Fibroblast of skin of left biceps (primary cell): ENCODE measurements around the gene F13A1.
A peak's percentile ranks its signal among the peaks of the same experiment; 100 is the strongest.

ENCODE experiments used
- DNase-seq, 2 experiments: peaks; one replicate each; pipeline ENCODE4 v3.0.0-alpha.2; 2013; ENCODE audit warnings: low read depth in 2 of 2

The F13A1 gene

DNA sequence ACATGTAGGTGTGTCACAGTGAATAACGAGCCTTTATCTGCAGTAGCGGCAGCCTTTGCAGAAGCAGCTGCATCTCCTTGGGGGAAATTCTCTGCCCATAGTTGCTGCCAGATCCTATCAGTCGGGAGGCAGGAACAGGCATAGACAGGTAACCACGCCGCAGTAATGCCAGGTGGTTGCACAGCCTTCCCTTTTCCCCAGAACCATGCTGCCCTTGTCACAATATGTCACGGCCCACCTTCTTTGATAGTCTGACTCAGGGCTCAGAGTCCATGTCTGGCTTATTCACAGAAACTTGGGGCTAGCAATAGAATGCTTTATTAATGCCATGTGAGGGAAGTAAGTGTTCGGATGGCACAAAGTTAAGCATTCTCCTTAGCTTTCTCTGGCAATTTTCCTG lies 76.6 kb downstream of the F13A1 start:
- no peak for DNase-seq

DNA sequence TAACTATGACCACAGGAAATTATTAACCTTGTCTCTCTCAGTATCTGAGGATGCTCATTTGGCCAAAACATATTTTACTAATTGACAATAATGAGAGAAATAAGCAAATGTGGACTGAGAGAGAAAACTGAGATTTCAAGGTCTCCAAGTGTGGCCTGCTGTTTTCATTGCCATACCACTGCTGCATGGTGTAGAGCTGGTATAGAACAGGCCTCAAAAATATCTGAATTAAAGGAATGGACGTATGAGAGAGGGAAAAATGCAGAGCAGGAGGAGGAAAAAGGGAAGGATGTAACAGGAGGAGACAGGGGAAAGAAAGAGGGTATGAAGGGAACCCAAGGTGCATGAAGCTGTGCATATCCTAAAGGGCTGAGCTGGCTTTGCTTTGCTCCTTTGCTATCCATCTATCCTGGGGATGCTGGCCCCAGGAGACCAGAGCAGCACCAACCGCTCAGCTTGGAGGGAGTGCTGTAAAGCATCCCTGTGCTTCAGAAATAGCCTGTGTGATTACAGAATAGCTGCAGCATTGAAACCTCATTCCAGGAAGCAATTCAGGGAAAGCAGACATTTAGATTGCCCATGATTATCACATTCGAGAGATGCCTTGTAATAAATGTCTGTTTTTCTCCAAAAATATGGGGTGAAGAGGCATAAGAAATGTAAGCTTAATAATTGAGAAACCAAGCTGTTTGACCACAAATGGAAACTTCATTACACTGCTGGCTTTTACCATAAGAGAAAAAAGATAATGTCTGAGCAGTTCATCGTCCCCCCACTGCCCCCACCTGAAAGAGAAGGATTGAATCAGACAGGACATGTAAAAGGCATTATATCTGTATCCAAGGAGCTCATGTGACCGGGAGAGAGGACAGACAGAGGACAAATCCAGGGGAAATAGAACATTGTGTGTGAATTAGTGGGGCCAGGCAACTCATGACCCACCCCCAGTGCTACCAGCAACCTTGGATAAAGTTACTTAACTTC lies 80.6 kb downstream of the F13A1 start:
- no peak for DNase-seq

DNA sequence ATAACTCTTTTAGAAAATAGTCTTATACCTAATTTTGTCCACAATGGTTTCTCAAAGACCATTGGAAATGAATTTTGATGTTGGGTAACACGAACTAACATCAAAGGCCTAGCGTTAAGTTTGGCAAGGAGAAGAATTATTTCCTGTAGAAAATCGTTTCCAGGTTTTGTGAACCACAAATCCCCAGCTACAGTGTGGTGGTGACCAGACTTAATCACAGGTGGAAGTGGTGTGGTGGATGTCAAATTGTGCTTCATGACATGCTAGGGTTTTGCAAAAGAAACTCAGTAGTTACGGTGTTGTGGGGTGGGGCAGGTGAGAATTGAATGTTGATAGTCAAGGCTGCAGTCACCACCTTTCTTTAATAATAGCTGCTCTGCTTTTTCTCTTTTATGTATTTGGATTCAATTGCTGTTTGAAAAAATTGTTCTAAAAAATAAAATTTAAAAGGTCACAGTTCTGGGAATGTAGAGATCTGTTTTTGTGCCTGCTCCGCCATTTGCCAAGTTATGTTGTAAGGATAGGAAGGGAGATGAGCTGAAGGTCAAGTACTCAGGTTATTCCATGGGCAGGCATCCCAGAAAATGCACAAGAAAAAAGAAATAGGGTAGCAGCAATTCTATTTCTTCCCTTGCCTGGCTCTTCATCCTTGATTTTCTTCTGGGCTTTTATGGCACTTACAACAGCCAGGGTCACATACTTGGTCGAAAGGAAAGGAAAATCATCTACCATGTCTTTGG lies 83.6 kb downstream of the F13A1 start:
- no peak for DNase-seq

DNA sequence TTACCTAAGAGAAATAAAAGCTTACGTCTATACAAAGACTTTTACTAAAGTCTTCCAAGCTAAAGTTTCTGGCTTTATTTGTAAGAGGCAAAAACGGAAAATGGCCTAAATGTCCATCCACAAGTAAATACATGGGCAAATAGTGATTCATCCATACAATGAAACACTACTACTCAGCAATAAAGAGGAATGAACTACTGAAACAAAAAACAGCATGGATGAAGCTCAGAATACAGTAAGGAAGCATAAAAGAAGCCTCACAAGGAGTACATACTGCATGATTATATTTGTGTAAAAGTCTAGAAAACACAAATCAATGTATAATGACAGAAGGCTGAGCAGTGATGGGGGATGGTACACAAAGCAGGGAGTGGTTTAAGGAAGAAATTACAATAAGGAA lies 84.7 kb downstream of the F13A1 start:
- no peak for DNase-seq

DNA sequence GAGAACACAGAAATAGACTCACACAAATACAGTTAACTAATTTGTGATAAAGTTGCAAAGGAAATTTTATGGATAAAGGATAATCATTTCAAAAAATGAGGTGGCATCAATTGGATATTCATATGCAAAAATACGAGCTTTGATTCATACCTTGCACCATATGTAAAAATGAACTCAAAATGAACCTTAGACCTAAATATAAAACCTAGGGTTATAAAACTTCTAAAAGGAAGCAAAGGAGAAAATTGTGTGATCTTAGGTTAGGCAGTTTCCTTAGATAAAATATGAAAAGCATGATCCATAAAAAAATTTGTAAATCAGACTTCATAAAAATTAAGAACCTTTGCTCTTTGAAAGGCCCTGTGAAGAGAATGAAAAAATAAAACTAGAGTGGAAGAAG lies 85.5 kb downstream of the F13A1 start:
- no peak for DNase-seq

DNA sequence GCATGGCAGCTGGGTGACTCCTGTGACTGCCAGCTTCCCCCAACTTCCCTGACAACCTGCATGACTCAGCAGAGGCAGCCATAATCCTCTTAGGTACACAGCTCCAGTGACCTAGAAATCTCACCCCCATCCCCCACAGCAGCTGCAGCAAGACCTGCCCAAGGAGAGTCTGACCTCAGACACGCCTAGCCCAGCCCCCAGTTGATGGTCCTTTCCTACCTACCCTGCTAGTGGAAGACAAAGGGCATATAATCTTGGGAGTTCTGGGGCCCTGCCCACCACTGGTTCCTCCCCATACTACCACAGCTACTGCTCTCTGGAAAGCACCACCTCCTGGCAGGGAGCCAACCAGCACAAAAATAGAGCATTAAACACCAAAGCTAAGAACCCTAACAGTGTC lies 90.2 kb downstream of the F13A1 start:
- DNase-seq = no peak

DNA sequence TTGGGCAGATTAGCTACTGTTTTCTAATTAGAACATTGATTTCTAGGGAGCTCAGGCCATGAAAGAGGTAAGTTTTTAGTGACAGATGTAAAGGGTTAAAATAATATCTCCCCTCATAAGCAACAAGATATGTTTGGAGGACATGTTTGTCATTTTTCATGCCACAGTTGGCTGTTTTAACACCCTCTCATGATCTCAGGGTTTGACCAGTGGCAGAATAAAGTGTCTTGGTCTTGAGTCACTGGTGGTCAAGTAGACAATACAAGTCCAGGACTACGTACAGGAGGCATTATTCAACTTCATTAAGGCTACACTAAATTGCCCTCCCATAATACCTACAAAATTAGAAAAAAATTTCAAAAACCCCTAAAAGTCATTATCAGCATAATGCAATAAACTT lies 92.6 kb downstream of the F13A1 start:
- no peak for DNase-seq

DNA sequence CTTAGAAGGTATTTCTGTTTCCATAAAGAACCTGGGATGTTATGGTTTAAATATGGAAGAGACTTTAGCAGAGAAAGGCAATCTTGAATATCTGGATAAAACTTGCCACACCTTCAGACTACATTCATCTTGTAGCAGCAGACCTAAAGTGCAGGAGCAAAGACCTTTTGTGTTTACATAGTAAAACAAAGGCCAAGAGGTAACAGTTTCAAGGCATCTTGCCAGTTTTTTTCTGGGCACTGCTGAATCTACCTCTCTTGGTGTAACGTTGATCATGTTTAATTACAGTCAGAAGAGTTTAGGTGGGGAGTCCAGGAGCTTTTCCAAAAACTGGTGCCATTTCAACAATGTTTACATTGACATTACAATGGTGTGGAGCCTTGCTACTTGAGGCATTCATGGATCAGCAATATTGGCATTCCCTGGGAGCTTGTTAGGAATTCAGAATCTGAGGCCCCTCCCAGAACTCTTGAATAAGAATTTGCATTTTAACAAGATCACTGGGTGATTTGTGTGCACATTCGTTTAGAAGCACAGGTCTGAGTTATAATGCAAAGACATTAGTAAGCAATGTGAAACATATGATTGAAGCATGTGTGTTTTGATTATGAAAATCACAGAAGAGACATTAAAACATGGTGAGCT lies 94.5 kb downstream of the F13A1 start:
- no peak for DNase-seq

DNA sequence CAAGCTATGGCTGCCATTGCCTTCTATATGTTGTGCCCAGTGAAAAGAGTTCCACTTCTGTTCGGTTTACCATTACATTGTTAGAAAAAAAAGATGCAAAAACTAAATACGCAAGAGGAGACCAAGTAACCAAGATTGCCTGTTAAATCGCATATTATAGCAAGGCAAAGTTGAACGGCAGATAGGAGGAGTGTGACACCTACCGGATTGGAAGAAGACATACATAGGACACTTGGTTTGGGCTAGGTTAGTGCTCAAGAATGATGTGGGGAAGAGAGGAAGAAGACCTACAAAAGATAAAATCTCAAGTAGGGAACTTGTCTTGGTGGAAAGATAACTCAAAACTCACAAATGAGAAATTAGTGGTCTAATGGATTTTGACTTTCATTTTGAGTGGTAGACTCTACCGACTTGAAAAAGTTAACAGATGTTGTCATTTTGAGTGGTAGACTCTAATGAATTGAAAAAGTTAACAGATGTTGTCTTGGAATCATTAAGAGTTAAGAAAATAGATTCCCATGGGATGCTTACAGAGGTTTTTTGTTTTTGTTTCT lies 95.5 kb downstream of the F13A1 start:
- DNase-seq = no peak

DNA sequence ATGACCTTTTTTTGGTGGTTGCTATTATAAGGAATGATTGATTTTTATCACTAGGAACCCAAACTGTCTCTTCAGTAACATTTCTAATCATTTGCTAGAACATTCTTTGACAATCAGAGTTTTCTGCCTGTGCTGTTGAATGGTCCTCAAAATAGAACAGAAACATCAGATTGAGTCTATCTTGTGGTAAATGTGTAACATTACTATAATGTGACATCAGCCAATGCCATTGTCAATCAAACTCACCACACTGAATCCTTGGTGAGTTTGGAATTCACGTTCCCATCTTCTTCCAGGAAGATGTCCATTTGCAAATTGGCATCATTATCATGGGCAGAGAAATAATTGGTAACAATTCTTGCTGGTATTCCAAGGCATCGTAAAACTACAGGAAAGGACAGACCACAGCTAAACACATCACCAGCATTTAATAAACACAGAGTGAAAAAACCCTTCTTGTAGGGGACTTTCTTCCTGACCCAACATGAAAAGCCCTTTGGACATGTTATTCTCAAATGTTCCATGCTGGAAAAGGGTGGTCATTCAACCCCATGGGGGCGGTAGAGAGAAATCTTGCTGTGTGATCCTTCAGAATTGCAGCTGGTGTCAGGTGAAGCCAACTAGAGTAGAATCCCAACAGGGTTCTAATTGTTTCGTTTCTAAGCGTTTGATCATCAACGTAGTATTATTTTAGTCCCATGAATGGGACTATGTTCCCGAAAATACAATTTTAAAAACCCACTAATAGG lies 98.5 kb downstream of the F13A1 start:
- no peak for DNase-seq

DNA sequence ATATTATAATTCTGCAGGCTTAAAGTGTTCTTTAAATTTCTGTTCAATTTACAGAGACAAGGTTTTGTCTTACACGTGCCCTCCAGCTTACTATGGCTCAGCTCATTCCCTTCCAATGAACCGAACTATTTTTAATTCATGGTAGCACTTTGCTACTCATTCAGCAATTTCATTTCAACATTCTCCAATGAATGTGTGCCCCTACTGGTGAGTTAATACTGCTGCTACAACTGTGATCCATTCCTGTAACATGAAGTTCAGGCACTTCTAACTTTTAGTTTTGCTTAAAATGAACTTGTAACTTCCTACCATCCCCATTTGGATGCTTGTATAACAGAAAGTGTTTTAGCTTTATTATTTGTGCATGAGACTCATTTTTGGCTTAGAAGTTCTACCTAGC lies 99.7 kb downstream of the F13A1 start:
- no peak for DNase-seq

DNA sequence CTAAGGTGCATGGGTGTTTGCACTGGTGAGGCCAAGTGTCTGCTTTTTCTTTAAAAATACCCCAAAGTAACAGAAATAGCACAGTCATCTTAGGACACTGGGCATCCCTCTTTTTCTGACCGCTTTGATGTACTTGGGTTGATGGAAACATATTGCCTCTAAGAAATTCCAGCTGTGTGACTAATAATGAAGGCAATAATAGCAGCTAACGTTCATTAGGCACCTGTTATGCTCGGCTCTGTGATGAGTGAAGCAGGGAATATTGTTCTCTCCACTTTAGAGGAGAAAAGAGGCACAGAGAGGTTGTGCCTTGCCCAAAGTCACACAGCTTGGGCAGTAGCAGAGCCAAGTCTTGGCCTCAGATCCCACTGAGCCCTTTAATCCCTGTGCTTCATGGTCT lies 100.7 kb downstream of the F13A1 start:
- no peak for DNase-seq

DNA sequence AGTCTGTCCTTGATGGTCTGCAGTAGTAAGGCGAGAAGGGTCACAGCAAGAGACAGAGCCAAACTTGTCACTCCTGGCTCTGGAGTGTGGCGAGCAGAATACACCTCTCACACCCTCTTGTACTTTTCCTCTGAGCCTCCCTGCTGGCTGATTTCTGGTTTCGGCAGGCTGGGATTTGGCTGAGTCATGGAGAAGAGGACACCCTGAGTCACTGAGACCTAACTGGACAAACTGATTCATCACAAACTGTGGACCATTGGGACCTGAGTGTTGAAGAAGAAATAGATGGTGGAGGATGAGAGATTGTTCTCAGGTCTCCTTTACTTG lies 101.7 kb downstream of the F13A1 start:
- peak; percentile 5 to 8 for DNase-seq

DNA sequence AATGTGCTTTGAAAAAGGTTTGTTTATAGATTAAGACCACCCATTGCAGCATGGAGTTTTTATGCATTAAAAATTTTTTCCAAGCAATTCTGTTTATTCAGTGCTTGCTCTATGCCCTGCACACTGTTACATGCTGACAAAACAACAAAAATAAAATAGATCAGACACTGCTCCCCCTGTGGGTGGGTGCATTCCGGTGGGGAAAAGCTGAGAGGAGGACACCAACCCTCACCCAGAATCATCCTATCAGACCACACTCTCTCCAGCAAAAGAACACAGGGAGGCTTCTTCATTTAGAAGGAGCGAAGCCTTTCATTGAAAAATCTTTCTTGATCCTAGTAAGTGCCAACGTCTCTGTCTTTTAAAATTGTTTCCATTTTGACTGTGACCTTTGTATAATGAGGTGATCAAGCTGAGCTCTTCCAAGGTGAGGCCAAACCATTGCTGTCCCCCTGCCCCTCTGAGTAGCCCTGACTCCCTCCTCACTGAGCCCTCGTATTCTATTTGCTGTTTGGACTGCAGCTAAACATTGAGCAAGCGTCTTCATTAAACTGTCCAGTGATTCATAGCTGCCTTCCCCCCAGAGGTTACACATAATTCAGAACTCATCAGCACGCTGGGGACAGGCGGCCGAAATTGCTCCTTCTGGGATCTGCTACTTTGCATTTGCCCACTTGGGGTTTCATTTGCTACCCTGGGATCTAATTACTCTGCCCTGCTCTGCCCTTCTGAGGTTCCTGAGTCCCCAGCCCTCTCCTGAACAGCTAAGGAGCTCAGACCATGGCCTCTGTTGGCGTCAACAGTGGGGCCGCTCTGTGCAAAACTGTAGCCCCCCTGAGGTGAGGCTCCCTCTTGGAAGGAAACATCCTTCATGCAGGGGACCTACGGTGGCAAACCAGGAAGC lies 102.4 kb downstream of the F13A1 start:
- DNase-seq = no peak

DNA sequence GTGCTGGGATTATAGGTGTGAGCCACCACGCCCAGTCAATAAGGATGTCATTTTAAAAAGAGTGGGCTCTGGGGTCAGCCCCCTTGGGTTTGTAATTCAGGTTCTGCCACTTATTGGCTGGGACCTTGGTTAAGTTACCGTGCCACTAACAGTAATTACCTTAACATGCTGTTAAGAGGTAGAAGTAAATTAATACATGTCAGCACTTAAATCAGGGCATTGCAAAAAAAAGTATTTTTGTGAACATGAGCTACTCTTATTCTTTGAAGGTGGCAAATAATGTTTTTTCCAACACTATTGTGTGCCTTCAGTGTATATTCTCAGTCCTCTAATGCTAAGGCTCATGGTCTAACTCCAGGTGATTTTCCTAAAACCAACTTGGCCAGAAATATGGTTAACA lies 109.5 kb downstream of the F13A1 start:
- no peak for DNase-seq

DNA sequence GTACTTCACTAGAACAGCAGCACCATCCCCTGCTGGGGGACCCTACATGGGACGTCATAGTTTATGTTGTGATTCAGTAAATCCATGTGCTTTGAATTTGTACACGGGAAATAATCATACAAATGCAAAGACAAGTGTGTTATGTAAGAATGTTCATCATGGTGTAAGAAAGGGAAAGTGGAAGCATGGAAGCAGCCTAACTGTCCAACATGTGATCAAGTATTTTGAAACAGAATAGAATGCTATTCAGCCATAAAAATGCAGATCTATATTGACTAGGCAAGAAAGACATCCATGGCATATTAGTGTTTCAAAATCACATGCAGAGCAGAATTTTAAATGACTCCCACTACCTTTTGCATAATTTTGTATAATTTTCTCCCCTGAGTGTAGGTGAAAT lies 117.6 kb downstream of the F13A1 start:
- no peak for DNase-seq

DNA sequence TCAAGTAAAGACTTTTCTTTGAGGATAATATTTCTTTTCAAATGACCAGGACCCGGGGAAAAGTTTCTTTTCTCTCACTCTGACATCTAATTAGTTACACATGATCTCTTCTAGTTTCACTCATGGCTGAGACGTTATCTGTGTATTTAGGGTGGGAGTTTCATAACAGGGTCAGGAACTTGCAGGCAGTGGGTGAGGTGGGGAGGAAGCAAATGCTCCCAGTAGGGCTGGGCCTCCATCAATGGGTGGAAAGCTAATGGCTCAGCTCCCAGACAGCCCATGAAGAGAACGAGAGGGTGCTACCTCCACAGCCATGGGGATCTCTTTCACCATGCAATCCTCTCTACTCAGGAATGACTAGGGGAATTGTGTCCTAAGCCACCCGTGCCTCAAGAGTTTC lies 119.3 kb downstream of the F13A1 start:
- no peak for DNase-seq

DNA sequence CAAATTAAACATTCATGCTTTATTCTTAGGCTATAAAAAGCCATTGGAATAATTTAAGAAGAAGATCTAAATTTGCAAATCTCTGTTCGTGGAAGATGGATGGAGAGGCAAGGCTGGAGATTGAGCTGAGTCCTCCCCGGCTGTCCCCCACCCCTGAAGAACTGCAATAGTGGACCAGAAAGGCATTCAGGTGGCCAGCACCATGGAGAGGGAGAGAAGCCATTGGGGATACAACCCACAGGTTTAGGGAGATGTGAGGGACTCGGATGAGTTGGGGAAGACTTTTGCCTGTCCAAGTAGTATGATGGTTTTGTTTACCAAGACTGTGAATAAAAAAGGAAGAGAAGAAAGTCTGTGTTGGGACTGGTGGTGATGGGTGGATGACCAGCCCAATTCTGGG lies 120.8 kb downstream of the F13A1 start:
- no peak for DNase-seq

DNA sequence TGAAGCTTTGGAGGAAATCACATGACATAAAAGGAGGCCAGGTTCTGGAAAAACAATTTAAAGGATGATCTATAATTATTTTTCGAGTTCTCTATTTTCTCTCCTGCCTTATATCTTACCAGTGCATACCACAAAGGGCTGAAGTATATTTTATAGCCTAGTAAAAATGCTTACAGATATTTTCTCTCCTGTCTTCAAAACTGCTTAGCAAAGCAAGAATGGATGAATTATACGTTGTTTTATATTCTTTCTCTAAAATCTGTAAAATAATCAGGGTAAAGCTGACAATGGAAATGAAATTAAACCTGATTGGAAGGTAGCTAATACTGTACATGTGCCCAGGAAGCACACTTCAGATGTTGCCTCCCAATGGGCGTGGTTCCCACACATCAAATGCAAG lies 123.7 kb downstream of the F13A1 start:
- DNase-seq = no peak

DNA sequence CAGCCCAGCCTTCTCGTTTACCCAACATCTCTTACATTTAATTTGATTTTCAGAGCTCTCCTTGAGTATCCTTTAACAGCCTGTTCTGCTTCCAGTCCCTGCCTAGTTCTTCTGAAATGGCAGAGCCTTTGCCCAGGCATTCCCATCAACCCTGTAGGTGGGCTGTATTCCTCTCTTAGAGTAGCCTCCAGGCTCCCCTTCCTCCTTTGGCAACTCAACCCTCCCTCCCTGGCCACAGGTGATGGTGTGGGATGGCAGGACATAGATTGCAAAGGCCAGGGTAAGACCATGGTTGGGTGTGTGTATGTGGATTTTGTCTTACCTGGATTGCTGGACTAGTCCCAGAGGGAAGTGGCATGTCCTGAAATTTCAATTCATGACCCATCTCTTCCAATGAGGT lies 125.4 kb downstream of the F13A1 start:
- no peak for DNase-seq
